OCI-LY7 (cell line): ENCODE results near the gene ZNF83.

ENCODE experiments used
- EZH2phosphoT487 ChIP-seq: fragments of 200-600 bp; sonication (generic); IDR thresholded peaks from 2 replicates; pipeline ENCODE4 v1.6.1; 2018; ENCODE audit warnings: low read depth, borderline replicate concordance, mild to moderate bottlenecking, mixed run types, antibody characterized with exemption, low read length, moderate library complexity, mixed read lengths
- TF ChIP-seq, protein P1 (sequence below): fragments of 200-600 bp; sonication (generic); conservative IDR thresholded peaks from 2 replicates; pipeline ENCODE4 v1.5.1; 2014; ENCODE audit warnings: mild to moderate bottlenecking, antibody characterized with exemption, low read length, moderate library complexity, mixed read lengths

DNA sequence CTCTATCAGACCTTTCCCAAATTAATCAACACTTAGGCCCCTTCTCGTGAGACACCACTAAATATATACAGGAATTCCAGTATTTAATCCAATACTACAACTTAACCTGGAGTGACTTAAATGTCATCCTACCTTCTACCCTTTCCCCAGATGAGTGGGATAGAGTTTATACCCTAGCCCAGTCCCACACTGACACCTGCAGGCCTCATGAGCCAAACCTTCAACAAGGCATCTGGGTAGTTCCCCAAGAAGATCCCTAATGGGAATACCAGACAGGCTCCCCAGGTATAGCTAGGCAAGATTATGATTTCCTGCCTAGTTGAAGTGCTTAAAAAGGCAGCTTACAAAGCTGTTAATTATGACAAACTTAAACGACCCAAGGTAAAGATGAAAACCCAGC is 15.9 kb downstream of the ZNF83 start:
- TF ChIP-seq, protein P1, sequence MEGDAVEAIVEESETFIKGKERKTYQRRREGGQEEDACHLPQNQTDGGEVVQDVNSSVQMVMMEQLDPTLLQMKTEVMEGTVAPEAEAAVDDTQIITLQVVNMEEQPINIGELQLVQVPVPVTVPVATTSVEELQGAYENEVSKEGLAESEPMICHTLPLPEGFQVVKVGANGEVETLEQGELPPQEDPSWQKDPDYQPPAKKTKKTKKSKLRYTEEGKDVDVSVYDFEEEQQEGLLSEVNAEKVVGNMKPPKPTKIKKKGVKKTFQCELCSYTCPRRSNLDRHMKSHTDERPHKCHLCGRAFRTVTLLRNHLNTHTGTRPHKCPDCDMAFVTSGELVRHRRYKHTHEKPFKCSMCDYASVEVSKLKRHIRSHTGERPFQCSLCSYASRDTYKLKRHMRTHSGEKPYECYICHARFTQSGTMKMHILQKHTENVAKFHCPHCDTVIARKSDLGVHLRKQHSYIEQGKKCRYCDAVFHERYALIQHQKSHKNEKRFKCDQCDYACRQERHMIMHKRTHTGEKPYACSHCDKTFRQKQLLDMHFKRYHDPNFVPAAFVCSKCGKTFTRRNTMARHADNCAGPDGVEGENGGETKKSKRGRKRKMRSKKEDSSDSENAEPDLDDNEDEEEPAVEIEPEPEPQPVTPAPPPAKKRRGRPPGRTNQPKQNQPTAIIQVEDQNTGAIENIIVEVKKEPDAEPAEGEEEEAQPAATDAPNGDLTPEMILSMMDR, result peak; percentile 26; the same call in 1 of the 2 replicates
- no peak for TF ChIP-seq EZH2phosphoT487
